HCT116 (cell line): Measurements from ENCODE around the gene HNRNPA2B1. TPM values are rescaled to one million over a fixed set of nuclear protein-coding genes. Genes with fewer than 3 reads are reported as not detected.

ENCODE experiments used
- ATAC-seq: fragments of 200-7000 bp; cut with Tn5 transposase; 2 replicates; pipeline ENCODE4 v1.9.1; 2020; ENCODE audit warnings: mild to moderate bottlenecking, moderate library complexity
- BruUV-seq: library from RNA; stranded (reverse); fragments of 400-500 nt; replicated peaks from 2 replicates; lab custom pipeline; 2021; lab: Mats Ljungman, UMichigan
- CTCF ChIA-PET: fragments of 300-600 bp; sonication (Branson Sonifier 250); formaldehyde crosslinking; loops from one replicate; lab custom pipeline; 2021; ENCODE audit warnings: antibody characterized with exemption; lab: Charles Lee
- POLR2A ChIA-PET: fragments of 300-600, 350-600 bp; sonication (Branson Sonifier 250); formaldehyde crosslinking; loops from one replicate; lab custom pipeline; 2021; ENCODE audit warnings: antibody characterized with exemption; lab: Charles Lee
- RAD21 ChIA-PET, 2 experiments: fragments of 300-600 bp; sonication (Branson Sonifier 250); formaldehyde crosslinking; loops; one replicate each; lab custom pipeline; 2023; ENCODE audit warnings: low total read pairs in 2 of 2; ENCODE audit not compliant: uncharacterized antibody in 2 of 2, unreplicated experiment in 2 of 2, low non-redundant PET in 1 of 2; lab: Charles Lee
- DNase-seq: peaks from one replicate; pipeline ENCODE4 v3.0.0-alpha.2; 2010; ENCODE audit warnings: low read depth, low spot score
- H2AFZ ChIP-seq: fragments of 200-600 bp; shearing (Covaris generic), sonication (generic); 2 replicates; pipeline ENCODE4 v1.6.1; 2017; ENCODE audit warnings: low read depth, mixed run types, mixed read lengths, antibody characterized with exemption, low read length; ENCODE audit not compliant: poor library complexity, severe bottlenecking
- H3K27ac ChIP-seq: 2 replicates; pipeline ENCODE4 v1.5.1; 2012; ENCODE audit warnings: low read depth, low read length
- H3K27me3 ChIP-seq: fragments of 200-600 bp; sonication (generic); 2 replicates; pipeline ENCODE4 v1.6.1; 2016; ENCODE audit warnings: mixed run types, low read length, mixed read lengths; ENCODE audit not compliant: insufficient read depth
- H3K36me3 ChIP-seq, 2 experiments: fragments of 200-500 bp in 1 of 2; fragments of 200-600 bp in 1 of 2; sonication (Bioruptor generic) in 1 of 2; sonication (generic) in 1 of 2; 2 replicates each; pipeline versions ENCODE4 v1.5.1 to v1.6.1; 2014 to 2016; ENCODE audit warnings: low read length in 2 of 2, inconsistent platforms in 1 of 2, mixed read lengths in 1 of 2, mixed run types in 1 of 2; ENCODE audit not compliant: insufficient read depth in 2 of 2, control insufficient read depth in 1 of 2
- H3K4me1 ChIP-seq, 2 experiments: fragments of 200-600 bp in 1 of 2; sonication (generic) in 1 of 2; 2 replicates each; pipeline versions ENCODE4 v1.5.1 to v1.6.1; 2012 to 2017; ENCODE audit warnings: low read length in 2 of 2, inconsistent platforms in 1 of 2, mild to moderate bottlenecking in 1 of 2, mixed read lengths in 1 of 2, mixed run types in 1 of 2, moderate library complexity in 1 of 2; ENCODE audit not compliant: insufficient read depth in 2 of 2, control insufficient read depth in 1 of 2
- H3K4me2 ChIP-seq: fragments of 200-600 bp; sonication (generic); 2 replicates; pipeline ENCODE4 v1.6.1; 2017; ENCODE audit warnings: mixed run types, low read length, mixed read lengths
- H3K4me3 ChIP-seq, 2 experiments: fragments of 200-600 bp in 1 of 2; sonication (generic) in 1 of 2; replicated peaks in 1 of 2; 2 replicates each; pipeline ENCODE4 v1.5.1; 2011 to 2016; ENCODE audit warnings: low read length in 2 of 2, control low read depth in 1 of 2, low read depth in 1 of 2, mild to moderate bottlenecking in 1 of 2, mixed read lengths in 1 of 2, mixed run types in 1 of 2
- H3K79me2 ChIP-seq: fragments of 200-600 bp; sonication (generic); 2 replicates; pipeline ENCODE4 v1.6.1; 2017; ENCODE audit warnings: mild to moderate bottlenecking, mixed run types, low read length, moderate library complexity, mixed read lengths; ENCODE audit not compliant: insufficient read depth
- H3K9ac ChIP-seq: fragments of 200-600 bp; sonication (generic); 2 replicates; pipeline ENCODE4 v1.6.1; 2016; ENCODE audit warnings: low read length, mixed read lengths
- H3K9me2 ChIP-seq: fragments of 200-600 bp; sonication (generic), shearing (Covaris generic); 2 replicates; pipeline ENCODE4 v1.6.1; 2017; ENCODE audit warnings: mixed run types, mild to moderate bottlenecking, moderate library complexity; ENCODE audit not compliant: insufficient read depth
- H3K9me3 ChIP-seq, 2 experiments: fragments of 200-500 bp in 1 of 2; fragments of 200-600 bp in 1 of 2; sonication (Bioruptor generic) in 1 of 2; sonication (generic) in 1 of 2; 2 replicates each; pipeline ENCODE4 v1.6.1; 2014 to 2017; ENCODE audit warnings: low read length in 2 of 2, mixed read lengths in 2 of 2, inconsistent platforms in 1 of 2, low read depth in 1 of 2, mild to moderate bottlenecking in 1 of 2, mixed run types in 1 of 2, moderate library complexity in 1 of 2; ENCODE audit not compliant: control insufficient read depth in 1 of 2, insufficient read depth in 1 of 2
- H4K20me1 ChIP-seq: fragments of 200-600 bp; sonication (generic), shearing (Covaris generic); 2 replicates; pipeline ENCODE4 v1.6.1; 2017; ENCODE audit warnings: mixed run types, mild to moderate bottlenecking, moderate library complexity; ENCODE audit not compliant: insufficient read depth
- ATF3 ChIP-seq: IDR thresholded peaks from 2 replicates; pipeline ENCODE4 v1.6.1; 2012
- CBX3 ChIP-seq: IDR thresholded peaks from 2 replicates; pipeline ENCODE4 v1.6.1; 2012; ENCODE audit warnings: low read depth
- CEBPB ChIP-seq: IDR thresholded peaks from 2 replicates; pipeline ENCODE4 v1.6.1; 2012; ENCODE audit warnings: low read depth
- CTCF ChIP-seq, 3 experiments: fragments of 200-600 bp in 1 of 3; sonication (generic) in 1 of 3; IDR thresholded peaks in 2 of 3; conservative IDR thresholded peaks in 1 of 3; 2 replicates each; pipeline ENCODE4 v1.5.1; 2012 to 2017; ENCODE audit warnings: low read depth in 2 of 3, low read length in 2 of 3, antibody characterized with exemption in 1 of 3, borderline replicate concordance in 1 of 3, control low read depth in 1 of 3, mild to moderate bottlenecking in 1 of 3, mixed read lengths in 1 of 3, mixed run types in 1 of 3, moderate library complexity in 1 of 3; ENCODE audit not compliant: insufficient read depth in 1 of 3
- EGR1 ChIP-seq: IDR thresholded peaks from 2 replicates; pipeline ENCODE4 v1.6.1; 2012; ENCODE audit warnings: low read depth
- ELF1 ChIP-seq: IDR thresholded peaks from 2 replicates; pipeline ENCODE4 v1.6.1; 2012; ENCODE audit warnings: low read depth, borderline replicate concordance
- EZH2 ChIP-seq: fragments of 200-600 bp; sonication (generic); IDR thresholded peaks from 2 replicates; pipeline ENCODE4 v1.6.1; 2017; ENCODE audit warnings: antibody characterized with exemption, mixed run types
- EZH2phosphoT487 ChIP-seq: fragments of 200-600 bp; IDR thresholded peaks from 2 replicates; pipeline ENCODE4 v1.6.1; 2018; ENCODE audit warnings: antibody characterized with exemption, borderline replicate concordance
- FOSL1 ChIP-seq: IDR thresholded peaks from 2 replicates; pipeline ENCODE4 v1.6.1; 2012; ENCODE audit warnings: low read depth
- JUND ChIP-seq: IDR thresholded peaks from 2 replicates; pipeline ENCODE4 v1.6.1; 2012
- MAX ChIP-seq: IDR thresholded peaks from 2 replicates; pipeline ENCODE4 v1.6.1; 2012
- POLR2A ChIP-seq: IDR thresholded peaks from 2 replicates; pipeline ENCODE4 v1.7.0; 2011; ENCODE audit warnings: borderline replicate concordance; ENCODE audit not compliant: insufficient read depth, insufficient read length; ENCODE audit errors: extremely low read depth
- POLR2AphosphoS5 ChIP-seq: IDR thresholded peaks from 2 replicates; pipeline ENCODE4 v1.6.1; 2011; ENCODE audit warnings: mild to moderate bottlenecking, low read depth, low read length, moderate library complexity
- REST ChIP-seq: IDR thresholded peaks from 2 replicates; pipeline ENCODE4 v1.6.1; 2012; ENCODE audit warnings: low read depth
- SIN3A ChIP-seq: IDR thresholded peaks from 2 replicates; pipeline ENCODE4 v1.6.1; 2012; ENCODE audit warnings: low read depth
- SP1 ChIP-seq: IDR thresholded peaks from 2 replicates; pipeline ENCODE4 v1.6.1; 2012; ENCODE audit warnings: low read depth
- SRF ChIP-seq: IDR thresholded peaks from 2 replicates; pipeline ENCODE4 v1.6.1; 2012; ENCODE audit warnings: low read depth
- TCF7L2 ChIP-seq: IDR thresholded peaks from 2 replicates; pipeline ENCODE4 v1.7.0; 2011; ENCODE audit warnings: borderline replicate concordance, inconsistent platforms; ENCODE audit not compliant: insufficient read depth, insufficient read length; ENCODE audit errors: extremely low read depth
- YY1 ChIP-seq: IDR thresholded peaks from 2 replicates; pipeline ENCODE4 v1.6.1; 2011; ENCODE audit warnings: low read length, low read depth, moderate library complexity, mild to moderate bottlenecking; ENCODE audit not compliant: insufficient replicate concordance; ENCODE audit errors: extremely low read depth
- ZFX ChIP-seq: fragments of 450-650 bp; IDR thresholded peaks from 2 replicates; pipeline ENCODE4 v1.6.1; 2017
- ZNF274 ChIP-seq: fragments of 200-500 bp; sonication (Bioruptor generic); IDR thresholded peaks from 2 replicates; pipeline ENCODE4 v1.6.1; 2014; ENCODE audit warnings: mild to moderate bottlenecking, low read depth, low read length, inconsistent platforms
- intact Hi-C: fragments of 100-400 bp; cut with micrococcal nuclease; formaldehyde crosslinking; loops from 2 replicates; pipeline ENCODE4 v1.10.0; 2022
- total RNA-seq: library from RNA; stranded (reverse); gene quantifications from one replicate; pipeline ENCODE4 v1.2.1, GENCODE V29; 2021; ENCODE audit not compliant: unreplicated experiment

HNRNPA2B1 gene
- total RNA-seq, 1 experiment from 2014 or later, result 870 TPM

GRCh38 chr7:26151953-26152781, 48.4 kb downstream of the HNRNPA2B1 start, which contains the start of gene NFE2L3:
Gene NFE2L3 (plus strand): TSS chr7:26152198. CDS start chr7:26152499, 301 bp downstream.
- ATAC-seq, result peak; percentile 86
- Histone ChIP-seq H3K9me2 (no peaks in the 10 kb centered on the region), H3K4me3 (peak within 1 kb of the TSS; percentile 49 to 62), H3K36me3 (no peaks in the 10 kb centered on the region), H3K79me2 (peaks cover 39% of the 10 kb centered on the region), H2AFZ (peak within 1 kb of the TSS; percentile 95), H3K27me3 (no peaks in the 10 kb centered on the region), H3K9ac (peak within 1 kb of the TSS; percentile 67), H3K4me1 (peaks cover 28 to 51% of the 10 kb centered on the region in 2 experiments), H3K4me2 (peak within 1 kb of the TSS; percentile 88), H3K9me3 (no peaks in the 10 kb centered on the region), H4K20me1 (no peaks in the 10 kb centered on the region; the same call in 1 of the 2 replicates), H3K27ac (peak within 1 kb of the TSS; percentile 57; the same call in 1 of the 2 replicates)
- CTCF ChIA-PET, result interaction anchor here (0.6 to 1.6 kb wide), 5 partner anchors 14 to 298 kb away, joined by 3 to 6 read pairs (median 4); no protein-coding TSS in a partner anchor
- DNase-seq, result peak; percentile 64
- RAD21 ChIA-PET, result interaction anchor here in 1 of 2 experiments (0.7 kb wide), 1 partner anchor 213 kb away, joined by 3 read pairs; no protein-coding TSS in a partner anchor
- intact Hi-C loops, result loop anchor here (5.0 kb wide), 1 partner anchor 60 kb away; no protein-coding TSS in a partner anchor
- BruUV-seq, result no TSS peak
- POLR2A ChIA-PET, result interaction anchor here (0.6 to 1.3 kb wide), 4 partner anchors 45 to 192 kb away, joined by 3 to 4 read pairs (median 3); no protein-coding TSS in a partner anchor
- TF ChIP-seq ZNF274, result no peak
- no peak for TF ChIP-seq CEBPB
- TF ChIP-seq FOSL1, result no peak
- TF ChIP-seq JUND, result no peak
- TF ChIP-seq EGR1, result no peak
- TF ChIP-seq CBX3, result 0 out of 2 replicates have a peak, but pooled peaks have one; percentile 0
- TF ChIP-seq CTCF (IDR thresholded peaks at IDR 0.05 in 2 of 3, conservative IDR thresholded peaks at IDR 0.05 in 1 of 3; ENCODE audit: borderline replicate concordance in 1 of 3, insufficient read depth in 1 of 3, low read depth in 2 of 3, low read length in 2 of 3), result no peak
- TF ChIP-seq MAX, result peak; percentile 21; the same call in 1 of the 2 replicates
- TF ChIP-seq EZH2phosphoT487, result no peak
- no peak for TF ChIP-seq EZH2
- no peak for TF ChIP-seq TCF7L2
- peak; percentile 31 for TF ChIP-seq POLR2A
- no peak for TF ChIP-seq SRF
- no peak for TF ChIP-seq SIN3A
- no peak for TF ChIP-seq YY1
- no peak for TF ChIP-seq ATF3
- no peak for TF ChIP-seq ELF1
- no peak for TF ChIP-seq REST
- 0 out of 2 replicates have a peak, but pooled peaks have one; percentile 34 for TF ChIP-seq ZFX
- TF ChIP-seq POLR2AphosphoS5, result peak; percentile 75
- no peak for TF ChIP-seq SP1
